ENCODE data around the gene SPI1.

DNA sequence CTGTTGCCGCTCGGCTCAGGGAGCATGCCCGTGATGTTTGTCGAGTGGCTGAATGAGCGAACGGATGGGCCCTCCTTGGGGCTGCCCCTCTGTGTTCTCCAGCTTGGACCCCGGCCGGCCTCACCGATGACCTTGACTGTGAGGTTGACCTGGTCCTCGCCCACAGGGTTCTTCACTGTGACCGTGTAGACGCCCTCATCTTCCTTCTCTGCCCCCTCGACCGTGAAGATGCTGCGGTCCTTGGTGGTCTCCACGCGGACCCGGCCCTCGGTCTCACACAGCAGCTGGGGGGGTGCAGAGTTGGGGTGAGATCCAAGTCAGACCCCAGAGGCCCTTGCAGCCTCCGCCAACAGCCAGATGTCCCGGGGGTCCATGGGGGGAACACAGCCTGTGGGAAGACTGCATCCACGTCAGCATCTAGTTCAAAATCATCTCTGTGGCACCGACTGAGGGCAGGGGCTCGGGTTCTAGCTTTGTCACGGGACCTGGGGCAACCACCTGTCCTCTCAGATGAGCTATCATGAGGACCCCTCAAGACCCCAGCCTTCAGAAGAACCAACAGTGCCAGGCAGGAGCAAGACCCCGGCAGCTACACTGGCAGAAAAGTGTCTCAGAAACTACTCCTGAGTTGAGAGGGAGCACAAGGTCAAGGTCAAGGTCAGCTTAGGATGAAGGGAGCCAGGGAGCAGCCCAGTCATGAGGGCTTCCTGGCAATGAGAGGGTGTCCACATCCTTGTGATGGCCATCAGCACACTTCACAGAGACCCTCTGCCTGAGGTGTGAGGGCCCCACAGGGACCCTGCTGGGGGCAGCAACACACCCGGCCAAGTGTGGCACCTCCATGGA is 39.7 kb downstream of the SPI1 start:
- TF ChIP-seq, protein P1, sequence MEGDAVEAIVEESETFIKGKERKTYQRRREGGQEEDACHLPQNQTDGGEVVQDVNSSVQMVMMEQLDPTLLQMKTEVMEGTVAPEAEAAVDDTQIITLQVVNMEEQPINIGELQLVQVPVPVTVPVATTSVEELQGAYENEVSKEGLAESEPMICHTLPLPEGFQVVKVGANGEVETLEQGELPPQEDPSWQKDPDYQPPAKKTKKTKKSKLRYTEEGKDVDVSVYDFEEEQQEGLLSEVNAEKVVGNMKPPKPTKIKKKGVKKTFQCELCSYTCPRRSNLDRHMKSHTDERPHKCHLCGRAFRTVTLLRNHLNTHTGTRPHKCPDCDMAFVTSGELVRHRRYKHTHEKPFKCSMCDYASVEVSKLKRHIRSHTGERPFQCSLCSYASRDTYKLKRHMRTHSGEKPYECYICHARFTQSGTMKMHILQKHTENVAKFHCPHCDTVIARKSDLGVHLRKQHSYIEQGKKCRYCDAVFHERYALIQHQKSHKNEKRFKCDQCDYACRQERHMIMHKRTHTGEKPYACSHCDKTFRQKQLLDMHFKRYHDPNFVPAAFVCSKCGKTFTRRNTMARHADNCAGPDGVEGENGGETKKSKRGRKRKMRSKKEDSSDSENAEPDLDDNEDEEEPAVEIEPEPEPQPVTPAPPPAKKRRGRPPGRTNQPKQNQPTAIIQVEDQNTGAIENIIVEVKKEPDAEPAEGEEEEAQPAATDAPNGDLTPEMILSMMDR (IDR thresholded peaks at IDR 0.05), result no peak
- no peak for TF ChIP-seq POLR2A (IDR thresholded peaks at IDR 0.05)

Measured in vagina (tissue), 2 donors.